ENCODE data around the gene SLC39A3.

The SLC39A3 gene

GRCh38 chr19:2769218-2769617 lies 29.4 kb upstream of the SLC39A3 start:
- intact Hi-C loops (cut with DNase I): no loop called here
- peak in 1 of 10 donors; percentile 70 for DNase-seq

- intact Hi-C loops (cut with DNase I): no loop called here
- DNase-seq: peak in 2 of 10 donors; percentile 54 to 81
Measured at GRCh38 chr19:2768365-2769132, 28.7 kb upstream of the SLC39A3 start.

GRCh38 chr19:2767688-2768087 lies 27.9 kb upstream of the SLC39A3 start:
- intact Hi-C loops (cut with DNase I): no loop called here
- DNase-seq: peak in 1 of 10 donors; percentile 54

- peak in 2 of 10 donors; percentile 43 to 81 for DNase-seq
- intact Hi-C loops (cut with DNase I): no loop called here
Measured at GRCh38 chr19:2766594-2767372, 27.0 kb upstream of the SLC39A3 start.

- DNase-seq: peak in 1 of 10 donors; percentile 73
- intact Hi-C loops (cut with DNase I): no loop called here
Measured at GRCh38 chr19:2765376-2765775, 25.6 kb upstream of the SLC39A3 start.

GRCh38 chr19:2764945-2765344 lies 25.1 kb upstream of the SLC39A3 start:
- DNase-seq: no peak
- intact Hi-C loops (cut with DNase I): no loop called here

GRCh38 chr19:2763687-2764086 lies 23.9 kb upstream of the SLC39A3 start:
- DNase-seq: no peak

GRCh38 chr19:2762783-2763496 lies 23.1 kb upstream of the SLC39A3 start:
- intact Hi-C loops (cut with DNase I): no loop called here
- DNase-seq: peak in 1 of 10 donors; percentile 52

More at GRCh38 chr19:2763687-2764086, 23.9 kb upstream of the SLC39A3 start:
- intact Hi-C loops (cut with DNase I): no loop called here

GRCh38 chr19:2761876-2762782 lies 22.3 kb upstream of the SLC39A3 start:
- intact Hi-C loops (cut with DNase I): no loop called here
- no peak for DNase-seq

- peak in 1 of 10 donors; percentile 64 for DNase-seq
- intact Hi-C loops (cut with DNase I): no loop called here
Measured at GRCh38 chr19:2761309-2761677, 21.5 kb upstream of the SLC39A3 start.

- DNase-seq: no peak
- intact Hi-C loops (cut with DNase I): no loop called here
Measured at GRCh38 chr19:2759965-2760364, 20.1 kb upstream of the SLC39A3 start.

GRCh38 chr19:2759362-2759761 lies 19.5 kb upstream of the SLC39A3 start:
- intact Hi-C loops (cut with DNase I): no loop called here
- DNase-seq: peak in 1 of 10 donors; percentile 21

GRCh38 chr19:2758601-2759313 lies 18.9 kb upstream of the SLC39A3 start:
- intact Hi-C loops (cut with DNase I): no loop called here
- no peak for DNase-seq

- no peak for DNase-seq
- intact Hi-C loops (cut with DNase I): no loop called here
Measured at GRCh38 chr19:2756921-2757881, 17.4 kb upstream of the SLC39A3 start.

GRCh38 chr19:2756477-2756876 lies 16.7 kb upstream of the SLC39A3 start:
- DNase-seq: no peak
- intact Hi-C loops (cut with DNase I): no loop called here

GRCh38 chr19:2755811-2756210 lies 16.0 kb upstream of the SLC39A3 start:
- DNase-seq: no peak
- intact Hi-C loops (cut with DNase I): no loop called here

- no peak for DNase-seq
- intact Hi-C loops (cut with DNase I): no loop called here
Measured at GRCh38 chr19:2755448-2755705, 15.6 kb upstream of the SLC39A3 start.

GRCh38 chr19:2754659-2755447 lies 15.0 kb upstream of the SLC39A3 start:
- DNase-seq: no peak
- intact Hi-C loops (cut with DNase I): no loop called here
